ENCODE measurements around the gene NSF.
"Not testable (repeated sequence)": the region's sequence is repeated elsewhere in the genome, so short reads cannot be mapped to it uniquely, and the experiment has no call there.

The NSF gene

GRCh38 chr17:46759141-46759540 lies 168.7 kb downstream of the NSF start:
- DNase-seq: no peak

- no peak for DNase-seq
Measured at GRCh38 chr17:46763416-46763815, 172.9 kb downstream of the NSF start.

GRCh38 chr17:46764000-46764708 lies 173.7 kb downstream of the NSF start:
- no peak for DNase-seq

- DNase-seq: no peak
Measured at GRCh38 chr17:46764709-46765401, 174.4 kb downstream of the NSF start.

- DNase-seq: no peak
Measured at GRCh38 chr17:46765453-46765852, 175.0 kb downstream of the NSF start.

GRCh38 chr17:46766493-46767491 lies 176.3 kb downstream of the NSF start:
- no peak for DNase-seq

GRCh38 chr17:46768540-46768870 lies 178.0 kb downstream of the NSF start:
- no peak for DNase-seq

- DNase-seq: not testable (repeated sequence)
Measured at GRCh38 chr17:46768896-46769295, 178.4 kb downstream of the NSF start.

- no peak for DNase-seq
Measured at GRCh38 chr17:46769531-46770438, 179.3 kb downstream of the NSF start.

- DNase-seq: no peak
Measured at GRCh38 chr17:46770439-46770817, 180.0 kb downstream of the NSF start.

GRCh38 chr17:46770818-46771560 lies 180.5 kb downstream of the NSF start:
- no peak for DNase-seq

GRCh38 chr17:46771561-46772474 lies 181.3 kb downstream of the NSF start:
- DNase-seq: no peak

GRCh38 chr17:46772475-46773220 lies 182.2 kb downstream of the NSF start:
- no peak for DNase-seq

GRCh38 chr17:46773221-46773605 lies 182.7 kb downstream of the NSF start:
- no peak for DNase-seq

GRCh38 chr17:46773676-46774075 lies 183.2 kb downstream of the NSF start:
- DNase-seq: no peak

GRCh38 chr17:46774108-46774737 lies 183.8 kb downstream of the NSF start:
- DNase-seq: no peak

GRCh38 chr17:46776298-46777005 lies 186.0 kb downstream of the NSF start:
- DNase-seq: no peak
